ENCODE data around the gene FCHSD1. TPM values are rescaled to one million over a fixed set of nuclear protein-coding genes. Genes with fewer than 3 reads are reported as not detected.

FCHSD1 gene
- total and polyA plus RNA-seq, 10 of the 15 experiments (the other 5 are each of a cell fraction or from before 2014, with no cell fraction given) = 0.97 to 22.8 (median 10.7) TPM

DNA sequence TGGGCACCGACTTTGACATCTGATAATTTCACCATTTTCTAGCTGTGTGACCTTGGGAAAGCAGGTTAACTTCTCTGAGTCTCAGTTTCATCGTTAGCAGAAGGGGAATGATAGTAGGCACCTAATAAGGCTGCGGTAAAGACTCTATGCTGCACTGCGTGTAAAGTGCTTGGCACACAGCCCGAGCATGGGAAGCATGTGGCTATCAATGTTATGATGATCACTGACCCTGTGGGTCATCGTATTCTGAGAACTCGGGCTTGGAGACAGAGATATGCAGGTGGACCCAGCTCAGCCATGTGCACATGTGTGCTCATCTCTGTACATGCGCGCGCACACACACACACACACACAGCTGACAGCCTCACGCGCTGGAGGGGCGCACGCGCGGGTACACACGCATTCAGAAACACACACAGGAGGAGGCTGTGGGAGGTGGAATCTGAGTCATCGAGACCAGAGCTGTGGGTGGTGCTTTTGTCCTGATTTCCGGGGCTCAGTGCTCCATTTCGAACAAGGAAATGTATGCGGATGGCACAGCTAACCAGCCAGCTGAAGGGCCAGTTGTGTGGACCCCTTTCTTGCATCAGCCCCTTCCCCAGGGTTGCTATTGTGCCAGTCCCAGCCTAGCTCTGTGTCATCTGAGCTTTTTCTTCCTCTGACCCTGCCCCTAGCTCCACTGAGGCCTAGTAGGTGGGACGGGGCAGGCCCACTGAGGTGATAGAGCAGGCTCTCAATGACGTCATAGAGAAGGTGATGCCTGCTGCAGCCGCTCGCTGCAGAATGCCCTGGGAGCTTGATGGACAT, 41.9 kb upstream of the FCHSD1 start:
- H3K9me3 ChIP-seq (replicated peaks; ENCODE audit: control insufficient read depth, insufficient read depth, low read length) = no peaks in the 10 kb centered on the region
- TF ChIP-seq ATF7 (IDR thresholded peaks at IDR 0.05; ENCODE audit: low read depth) = 0 out of 2 replicates have a peak, but pooled peaks have one; percentile 29
- TF ChIP-seq BHLHE40 (IDR thresholded peaks at IDR 0.05; ENCODE audit: borderline replicate concordance in 1 of 2, low read depth in 2 of 2, low read length in 1 of 2) = peak in 1 of 2 experiments; percentile 59; a peak in 2 of 4 replicates
- no peak for TF ChIP-seq BRCA1 (IDR thresholded peaks at IDR 0.05; ENCODE audit: low read depth, low read length)
- TF ChIP-seq SIN3A (IDR thresholded peaks at IDR 0.05; ENCODE audit: low read depth, low read length) = no peak
- TF ChIP-seq, protein P1, sequence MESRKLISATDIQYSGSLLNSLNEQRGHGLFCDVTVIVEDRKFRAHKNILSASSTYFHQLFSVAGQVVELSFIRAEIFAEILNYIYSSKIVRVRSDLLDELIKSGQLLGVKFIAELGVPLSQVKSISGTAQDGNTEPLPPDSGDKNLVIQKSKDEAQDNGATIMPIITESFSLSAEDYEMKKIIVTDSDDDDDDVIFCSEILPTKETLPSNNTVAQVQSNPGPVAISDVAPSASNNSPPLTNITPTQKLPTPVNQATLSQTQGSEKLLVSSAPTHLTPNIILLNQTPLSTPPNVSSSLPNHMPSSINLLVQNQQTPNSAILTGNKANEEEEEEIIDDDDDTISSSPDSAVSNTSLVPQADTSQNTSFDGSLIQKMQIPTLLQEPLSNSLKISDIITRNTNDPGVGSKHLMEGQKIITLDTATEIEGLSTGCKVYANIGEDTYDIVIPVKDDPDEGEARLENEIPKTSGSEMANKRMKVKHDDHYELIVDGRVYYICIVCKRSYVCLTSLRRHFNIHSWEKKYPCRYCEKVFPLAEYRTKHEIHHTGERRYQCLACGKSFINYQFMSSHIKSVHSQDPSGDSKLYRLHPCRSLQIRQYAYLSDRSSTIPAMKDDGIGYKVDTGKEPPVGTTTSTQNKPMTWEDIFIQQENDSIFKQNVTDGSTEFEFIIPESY (IDR thresholded peaks at IDR 0.05) = 0 out of 2 replicates have a peak, but pooled peaks have one; percentile 33
- DNase-seq (ENCODE audit: low read depth, low spot score) (no peak), FAIRE-seq (no peak), ATAC-seq (peak; percentile 52)
- 51% methylated on average over 25 of the region's 25 CpGs for WGBS (ENCODE audit: insufficient coverage, insufficient replicate concordance, low lambda C conversion rate, missing lambda C conversion rate)
- H3K79me2 ChIP-seq (ENCODE audit: control insufficient read depth, insufficient read depth, low read length) = no peaks in the 10 kb centered on the region
- H3K4me1 ChIP-seq (ENCODE audit: control insufficient read depth, insufficient read depth, low read length) = peaks cover 6% of the 10 kb centered on the region
- H3K36me3 ChIP-seq (ENCODE audit: control insufficient read depth in 2 of 2, insufficient read depth in 2 of 2, low read length in 1 of 2) = no peaks in the 10 kb centered on the region
- ChIA-PET CTCF (interaction anchor here (0.7 to 5.2 kb wide), 26 partner anchors 10 to 455 kb away, joined by 3 to 101 read pairs (median 12); partner anchors contain the start of genes DELE1, HDAC3, PCDH1 and PCDH12), RAD21 (ENCODE audit: unreplicated experiment) (interaction anchor here (0.7 to 6.6 kb wide), 10 partner anchors 8 to 323 kb away, joined by 3 to 67 read pairs (median 8); partner anchors contain the start of genes DELE1 and PCDH1), SMC1A (ENCODE audit: uncharacterized antibody, unreplicated experiment) (interaction anchor here (0.6 to 4.3 kb wide), 10 partner anchors 8 to 453 kb away, joined by 3 to 46 read pairs (median 6); partner anchors contain the start of gene RNF14), POLR2A (no interaction called here)
- no peak overlapping the region for H3K27ac ChIP-seq (ENCODE audit: control insufficient read depth, insufficient read depth)
- H4K20me1 ChIP-seq (ENCODE audit: control insufficient read depth, insufficient read depth) = no peaks in the 10 kb centered on the region
- peaks cover 0 to 5% of the 10 kb centered on the region in 2 experiments; a peak in 3 of 4 replicates for H3K27me3 ChIP-seq (replicated peaks in 1 of 2; ENCODE audit: control insufficient read depth in 2 of 2, insufficient read depth in 2 of 2, low read length in 1 of 2)
- no peak overlapping the region for H3K4me3 ChIP-seq
- in situ Hi-C loops (cut with MboI) (loop anchor here (5.0 to 10.0 kb wide), 3 partner anchors 189 to 452 kb away; partner anchors contain the start of gene PCDH12), intact Hi-C loops (cut with micrococcal nuclease; ENCODE audit: unreplicated experiment) (loop anchor here (1.0 to 2.0 kb wide), 6 partner anchors 122 to 452 kb away; no protein-coding TSS in a partner anchor)
- H2AFZ ChIP-seq (ENCODE audit: control insufficient read depth, low read depth, low read length) = no peak overlapping the region
- no peak overlapping the region for H3K9ac ChIP-seq (ENCODE audit: control insufficient read depth, insufficient read depth, low read length)
- no peak overlapping the region for H3K4me2 ChIP-seq (ENCODE audit: control insufficient read depth, insufficient read depth)
- no TSS peak for BruUV-seq (replicated peaks)
